GM19351 (cell line): ENCODE data around the gene CHAF1A.

ENCODE experiments used
- ATAC-seq: cut with Tn5 transposase; IDR thresholded peaks from one replicate; pipeline ENCODE4 v1.9.1; 2021; ENCODE audit warnings: mild to moderate bottlenecking, moderate library complexity; ENCODE audit not compliant: unreplicated experiment

CHAF1A gene

GRCh38 chr19:4366666-4367335, 35.6 kb upstream of the CHAF1A start:
- no peak for ATAC-seq

- ATAC-seq: no peak
Observed at GRCh38 chr19:4367336-4367723, 35.1 kb upstream of the CHAF1A start.

GRCh38 chr19:4367781-4368127, 34.7 kb upstream of the CHAF1A start:
- ATAC-seq: no peak

- no peak for ATAC-seq
Observed at GRCh38 chr19:4368128-4368820, 34.2 kb upstream of the CHAF1A start.

- ATAC-seq: peak; percentile 14
Observed at GRCh38 chr19:4369109-4369887, 33.1 kb upstream of the CHAF1A start.

- peak; percentile 50 for ATAC-seq
Observed at GRCh38 chr19:4369888-4370260, 32.6 kb upstream of the CHAF1A start.

GRCh38 chr19:4370418-4371041, 31.9 kb upstream of the CHAF1A start:
- no peak for ATAC-seq

- ATAC-seq: no peak
Observed at GRCh38 chr19:4371247-4372164, 30.9 kb upstream of the CHAF1A start.

GRCh38 chr19:4372165-4373012, 30.1 kb upstream of the CHAF1A start:
- no peak for ATAC-seq

GRCh38 chr19:4373013-4373367, 29.4 kb upstream of the CHAF1A start:
- ATAC-seq: no peak

GRCh38 chr19:4373601-4374497, 28.6 kb upstream of the CHAF1A start:
- no peak for ATAC-seq

GRCh38 chr19:4374498-4375163, 27.8 kb upstream of the CHAF1A start:
- no peak for ATAC-seq

GRCh38 chr19:4375164-4376027, 27.0 kb upstream of the CHAF1A start:
- no peak for ATAC-seq

- no peak for ATAC-seq
Observed at GRCh38 chr19:4376028-4376670, 26.3 kb upstream of the CHAF1A start.

GRCh38 chr19:4376671-4376990, 25.8 kb upstream of the CHAF1A start:
- ATAC-seq: no peak

GRCh38 chr19:4376991-4377781, 25.3 kb upstream of the CHAF1A start:
- no peak for ATAC-seq
